HG03175 (cell line): ENCODE results near the gene MAP3K20.
"Not testable (repeated sequence)": the region's sequence is repeated elsewhere in the genome, so short reads cannot be mapped to it uniquely, and the experiment has no call there.

ENCODE experiments used
- ATAC-seq: cut with Tn5 transposase; IDR thresholded peaks from one replicate; pipeline ENCODE4 v1.9.1; 2021; ENCODE audit warnings: mild to moderate bottlenecking, moderate library complexity; ENCODE audit not compliant: unreplicated experiment

Gene MAP3K20

GRCh38 chr2:173191601-173192000 is 116.0 kb downstream of the MAP3K20 start:
- no peak for ATAC-seq

GRCh38 chr2:173192071-173192470 is 116.4 kb downstream of the MAP3K20 start:
- no peak for ATAC-seq

GRCh38 chr2:173193925-173194324 is 118.3 kb downstream of the MAP3K20 start:
- ATAC-seq = no peak

- ATAC-seq = no peak
Measured at GRCh38 chr2:173195100-173195499, 119.5 kb downstream of the MAP3K20 start.

GRCh38 chr2:173196080-173196479 is 120.4 kb downstream of the MAP3K20 start:
- ATAC-seq = no peak

GRCh38 chr2:173196638-173197037 is 121.0 kb downstream of the MAP3K20 start:
- ATAC-seq = no peak

- no peak for ATAC-seq
Measured at GRCh38 chr2:173198327-173198726, 122.7 kb downstream of the MAP3K20 start.

GRCh38 chr2:173199294-173199693 is 123.6 kb downstream of the MAP3K20 start:
- no peak for ATAC-seq

- no peak for ATAC-seq
Measured at GRCh38 chr2:173202570-173202969, 126.9 kb downstream of the MAP3K20 start.

GRCh38 chr2:173204316-173204715 is 128.7 kb downstream of the MAP3K20 start:
- no peak for ATAC-seq

- ATAC-seq = no peak
Measured at GRCh38 chr2:173205375-173205774, 129.7 kb downstream of the MAP3K20 start.

- ATAC-seq = not testable (repeated sequence)
Measured at GRCh38 chr2:173207124-173207523, 131.5 kb downstream of the MAP3K20 start.

- ATAC-seq = peak; percentile 63
Measured at GRCh38 chr2:173210270-173211196, 134.9 kb downstream of the MAP3K20 start.

GRCh38 chr2:173213181-173213580 is 137.5 kb downstream of the MAP3K20 start:
- ATAC-seq = no peak

GRCh38 chr2:173214213-173214612 is 138.6 kb downstream of the MAP3K20 start:
- no peak for ATAC-seq

GRCh38 chr2:173215316-173215715 is 139.7 kb downstream of the MAP3K20 start:
- no peak for ATAC-seq

- ATAC-seq = no peak
Measured at GRCh38 chr2:173216051-173216450, 140.4 kb downstream of the MAP3K20 start.

- no peak for ATAC-seq
Measured at GRCh38 chr2:173216668-173217067, 141.0 kb downstream of the MAP3K20 start.

- ATAC-seq = no peak
Measured at GRCh38 chr2:173217116-173217840, 141.6 kb downstream of the MAP3K20 start.

GRCh38 chr2:173218326-173219056 is 142.8 kb downstream of the MAP3K20 start:
- ATAC-seq = no peak

- no peak for ATAC-seq
Measured at GRCh38 chr2:173221132-173221695, 145.6 kb downstream of the MAP3K20 start.
